Stimulated activated CD4-positive, alpha-beta T cell treated with anti-CD3 and anti-CD28 coated beads, Interleukin-2, amount 100 ng/mL, for 4 hours (primary cell): Measurements from ENCODE around the gene TRAIP.
"Not testable (repeated sequence)": the region's sequence is repeated elsewhere in the genome, so short reads cannot be mapped to it uniquely, and the experiment has no call there.

ENCODE experiments used
- DNase-seq: peaks from one replicate; pipeline ENCODE4 v3.0.0-alpha.2; 2020; ENCODE audit warnings: low read depth

Gene TRAIP

DNA sequence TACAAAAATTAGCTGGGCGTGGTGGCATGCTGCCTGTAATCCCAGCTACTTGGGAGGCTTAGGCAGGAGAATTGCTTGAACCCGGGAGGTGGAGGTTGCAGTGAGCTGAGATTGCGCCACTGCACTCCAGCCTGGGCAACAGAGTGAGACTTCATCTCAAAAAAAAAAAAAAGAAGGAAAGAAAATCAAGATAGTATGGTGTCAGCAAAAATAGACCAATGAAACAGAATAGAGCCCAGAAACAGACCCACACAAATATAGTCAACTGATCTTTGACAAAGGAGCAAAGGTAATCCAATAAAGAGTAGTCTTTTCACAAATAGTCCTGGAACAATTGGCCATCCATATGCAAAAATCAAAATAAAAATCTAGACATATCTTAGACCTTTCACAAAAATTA, 33.2 kb downstream of the TRAIP start:
- not testable (repeated sequence) for DNase-seq

DNA sequence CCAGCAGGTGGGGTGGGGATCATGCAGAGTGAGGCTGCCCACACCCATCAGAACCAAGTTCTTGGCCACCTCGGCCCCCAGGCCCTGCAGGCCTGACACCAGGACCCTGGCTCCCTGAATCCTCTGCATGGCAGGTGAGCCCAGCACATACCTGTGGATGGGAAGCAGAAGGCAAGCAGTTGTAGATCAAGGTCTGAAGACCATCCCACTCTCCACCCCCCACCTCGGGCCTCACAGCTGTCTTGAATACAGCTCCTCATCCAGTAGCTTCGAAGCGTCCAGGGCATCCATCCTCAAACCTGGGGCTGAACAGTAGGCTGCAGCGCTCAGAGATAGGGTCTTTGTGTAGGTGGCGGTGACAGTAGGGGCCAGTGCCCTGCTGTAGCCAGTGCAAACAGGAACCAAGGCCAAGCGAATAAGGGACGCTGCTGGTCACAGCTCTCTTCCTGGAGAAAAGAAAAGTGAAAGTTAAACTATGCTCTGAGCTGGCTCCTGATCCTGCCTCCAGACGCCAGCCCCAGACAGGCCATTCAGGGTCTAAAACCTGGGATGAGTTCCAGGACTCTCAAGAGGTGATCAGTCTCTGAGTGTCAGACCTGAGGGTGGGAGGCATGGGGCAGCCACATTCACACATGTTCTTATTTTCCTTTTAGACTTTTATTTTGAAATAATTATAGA, 42.7 kb downstream of the TRAIP start, which contains the start of gene UBA7:
Gene UBA7, minus strand, starts transcription at position 457 of the 678 bp plus-strand sequence. Its CDS starts 166 bp downstream, at position 291.
- DNase-seq = no peak

GRCh38 chr3:49812916-49813496, 43.4 kb downstream of the TRAIP start:
- no peak for DNase-seq

DNA sequence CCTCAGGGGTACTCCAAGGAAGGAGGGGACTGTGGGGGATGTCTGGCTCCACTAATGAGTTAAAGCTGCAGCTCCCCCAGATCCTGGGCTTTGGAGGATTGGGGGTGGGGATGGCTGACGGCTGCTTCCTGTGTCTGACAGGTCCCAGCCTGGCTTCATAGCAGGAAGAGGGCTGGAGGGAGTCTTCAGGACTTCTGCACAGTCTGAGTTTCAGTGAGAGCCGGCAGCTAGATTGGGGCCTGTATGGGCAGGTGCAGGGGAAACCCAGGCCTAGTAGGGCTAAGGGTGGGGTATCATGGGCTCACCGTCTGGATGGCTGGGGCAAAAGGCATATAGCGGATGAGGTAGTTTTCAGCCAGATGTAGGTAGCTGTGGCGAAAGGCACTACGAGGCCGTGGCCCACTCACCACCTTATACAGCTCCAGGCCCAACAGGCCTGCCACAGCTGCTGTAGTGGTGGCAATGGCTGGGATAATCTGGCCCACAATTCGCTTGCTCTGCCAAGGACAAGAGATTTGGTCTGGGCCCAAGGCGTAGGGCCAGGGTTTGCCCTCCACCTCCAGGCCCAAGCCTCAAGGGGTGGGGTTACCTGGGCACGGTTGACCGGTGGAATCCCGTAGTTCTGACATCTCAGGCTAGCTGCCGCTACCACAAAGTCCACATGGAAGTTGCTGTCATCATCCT, 48.8 kb downstream of the TRAIP start:
- no peak for DNase-seq

DNA sequence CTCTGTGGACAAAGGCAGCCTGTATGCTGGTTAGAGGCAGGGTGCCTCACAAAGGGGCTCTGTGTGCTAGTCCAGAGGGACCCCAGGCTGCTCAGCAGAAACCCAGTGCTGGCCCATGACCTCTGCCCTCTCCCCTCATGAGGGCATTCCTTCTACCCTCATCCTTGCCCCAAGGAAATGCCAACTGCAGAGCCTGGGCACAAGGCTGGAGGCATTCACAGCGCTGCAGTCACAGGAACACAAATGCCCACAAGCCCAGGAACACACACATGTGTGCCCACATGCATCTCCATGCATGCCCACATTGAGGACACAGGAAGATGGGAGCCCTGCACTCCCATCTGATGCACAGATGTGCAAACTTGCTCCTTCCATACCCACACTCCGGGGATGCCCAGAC, 49.5 kb downstream of the TRAIP start:
- DNase-seq = no peak

- no peak for DNase-seq
Measured at GRCh38 chr3:49805897-49806701, 50.3 kb downstream of the TRAIP start.

GRCh38 chr3:49805367-49805782, 51.0 kb downstream of the TRAIP start:
- no peak for DNase-seq

- no peak for DNase-seq
Measured at GRCh38 chr3:49804141-49805041, 52.0 kb downstream of the TRAIP start.

- no peak for DNase-seq
Measured at GRCh38 chr3:49803465-49804140, 52.8 kb downstream of the TRAIP start.

GRCh38 chr3:49802719-49803464, 53.5 kb downstream of the TRAIP start, which contains the start of gene INKA1:
Gene INKA1 (plus strand): TSS chr3:49803261. CDS start chr3:49803393, 132 bp downstream.
- peak; percentile 82 for DNase-seq

DNA sequence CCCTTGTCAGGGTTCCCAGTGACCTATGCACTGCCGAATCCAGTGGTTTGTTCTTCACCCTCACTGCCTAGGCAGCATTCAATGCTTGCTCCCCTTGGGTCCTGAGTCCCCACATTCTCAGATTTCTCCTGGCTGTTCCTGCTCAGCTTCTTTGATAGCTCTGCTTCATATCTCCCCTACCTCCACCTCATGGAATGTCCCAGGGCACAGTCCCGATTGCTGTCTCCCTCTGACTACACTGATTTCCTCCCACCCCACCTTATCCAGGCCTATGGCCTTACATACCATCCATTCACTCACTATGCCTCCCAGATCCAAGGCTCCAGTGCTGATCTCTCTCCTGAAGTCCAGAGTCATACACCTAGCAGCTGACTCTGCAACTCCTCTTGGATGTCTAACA, 55.2 kb downstream of the TRAIP start:
- no peak for DNase-seq

- DNase-seq = no peak
Measured at GRCh38 chr3:49799761-49800160, 56.6 kb downstream of the TRAIP start, which contains the start of gene CDHR4. Gene CDHR4 (minus strand): TSS chr3:49799873. CDS start chr3:49799812, 61 bp downstream.

DNA sequence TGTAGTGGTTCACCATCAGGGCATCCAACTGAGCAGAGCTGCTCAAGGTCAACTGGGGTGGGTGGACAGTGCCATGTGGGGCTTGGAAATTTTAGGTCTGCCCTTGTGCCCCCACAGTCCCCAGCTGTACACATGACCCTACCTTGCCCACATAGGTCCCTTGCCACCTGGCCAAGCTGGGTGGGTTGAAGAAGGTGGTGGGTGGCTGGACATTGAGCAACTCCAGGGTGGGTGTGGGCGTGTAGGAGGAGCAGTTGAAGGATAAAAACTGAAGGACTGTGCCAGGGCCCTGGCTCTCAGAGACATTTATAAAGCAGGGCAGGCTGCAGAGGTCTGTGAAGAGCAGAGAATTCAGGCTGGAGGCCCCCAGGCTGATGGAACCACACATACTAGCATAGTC, 57.3 kb downstream of the TRAIP start:
- no peak for DNase-seq

DNA sequence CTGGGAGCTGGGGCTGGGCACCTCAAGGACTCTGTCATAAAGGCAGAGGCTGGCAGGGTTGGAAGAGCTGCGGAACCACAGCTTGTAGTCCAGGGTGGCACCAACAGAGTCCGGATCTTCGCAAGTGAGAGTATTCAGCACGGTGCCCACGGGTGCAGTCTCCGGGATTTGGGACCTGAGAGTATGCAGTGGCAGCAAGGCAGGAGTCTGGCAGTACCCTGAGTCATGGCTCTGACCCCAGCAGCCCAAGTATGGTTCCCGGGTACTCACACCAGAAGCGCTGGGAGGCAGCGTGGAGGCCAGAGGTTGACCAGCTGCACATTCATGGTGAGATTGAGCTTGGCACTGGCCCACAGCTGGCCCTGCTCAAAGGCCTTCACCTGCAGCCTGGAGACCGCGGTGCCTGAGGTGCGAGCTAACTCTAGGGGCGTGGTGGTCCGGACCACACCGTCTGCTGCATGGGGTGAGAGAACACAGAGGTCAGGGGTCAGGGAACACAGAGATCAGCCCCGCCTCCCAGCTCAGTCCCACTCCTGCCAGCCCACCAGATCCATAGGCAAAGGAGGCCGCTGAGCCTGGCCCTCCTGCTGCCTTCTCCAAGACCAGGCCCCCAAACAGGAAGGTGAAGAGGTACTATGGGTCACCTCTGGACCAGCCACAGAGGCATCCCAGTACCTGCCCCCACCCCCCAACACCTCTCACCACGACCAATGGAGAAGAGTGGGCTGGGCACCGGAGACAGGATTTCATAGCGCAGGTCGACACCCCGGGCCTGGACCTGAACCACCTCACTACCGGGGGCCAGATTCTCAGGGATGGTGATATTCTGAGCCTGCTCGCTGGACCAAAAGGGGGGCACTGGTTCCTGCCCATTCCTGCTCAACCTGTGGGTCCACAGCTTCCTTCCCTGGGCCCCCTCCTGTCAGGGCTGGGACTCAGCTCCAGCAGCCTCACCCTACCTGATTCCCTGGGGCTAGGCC, 61.1 kb downstream of the TRAIP start:
- no peak for DNase-seq

DNA sequence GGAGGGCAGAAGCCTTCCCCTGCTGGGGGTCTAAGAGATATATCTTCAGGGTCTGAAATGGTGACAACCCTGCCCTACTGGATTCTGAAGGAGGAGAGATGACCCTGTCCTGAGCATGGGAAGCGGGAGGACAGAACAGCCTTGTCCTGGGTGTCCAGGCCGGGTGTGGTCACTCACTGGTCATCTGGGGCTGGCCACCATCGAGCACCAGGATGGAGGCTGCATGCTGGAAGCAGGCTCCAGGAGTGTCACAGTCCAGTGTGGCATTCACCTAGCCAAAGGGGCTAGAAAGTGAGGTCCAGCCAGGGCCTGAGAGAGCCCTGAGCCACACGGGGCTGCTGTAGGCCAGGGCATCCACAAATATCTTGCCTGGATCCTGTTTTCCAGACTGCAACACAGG, 61.9 kb downstream of the TRAIP start:
- no peak for DNase-seq

GRCh38 chr3:49793486-49794085, 62.8 kb downstream of the TRAIP start:
- no peak for DNase-seq

- no peak for DNase-seq
Measured at GRCh38 chr3:49792371-49793150, 63.8 kb downstream of the TRAIP start.
